GM18868 (cell line): Measurements from ENCODE around the gene KCNAB2.

ENCODE experiments used
- ATAC-seq: cut with Tn5 transposase; IDR thresholded peaks from one replicate; pipeline ENCODE4 v1.9.1; 2021; ENCODE audit warnings: mild to moderate bottlenecking, moderate library complexity; ENCODE audit not compliant: unreplicated experiment

Gene KCNAB2

DNA sequence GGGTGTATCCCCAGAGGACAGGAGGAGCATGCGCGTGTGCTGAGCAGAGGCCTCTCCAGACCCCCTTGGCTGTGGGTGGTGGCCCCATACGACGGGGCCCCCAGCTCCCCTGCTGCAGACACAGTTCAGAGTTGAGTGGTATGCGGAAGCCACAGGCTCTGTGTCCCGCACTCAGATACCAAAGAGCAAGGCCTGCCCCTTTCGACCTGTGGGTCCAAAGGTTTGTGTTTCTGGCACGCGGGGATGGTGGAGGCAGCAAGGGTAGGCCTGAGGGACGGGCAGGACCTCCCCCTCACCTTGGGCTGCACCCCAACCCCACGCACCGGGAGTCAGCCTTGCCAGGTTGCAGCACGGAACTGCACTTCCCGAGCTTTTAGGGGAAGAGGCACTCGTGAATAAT lies at the start of gene KCNAB2:
TSS of gene KCNAB2 (plus strand) at position 328 of the 400 bp plus-strand sequence. CDS start 5,649 bp downstream, outside the sequence.
- no peak for ATAC-seq

GRCh38 chr1:5996641-5997270 lies 48.9 kb upstream of the KCNAB2 start:
- no peak for ATAC-seq

GRCh38 chr1:5997316-5997715 lies 48.4 kb upstream of the KCNAB2 start:
- no peak for ATAC-seq

DNA sequence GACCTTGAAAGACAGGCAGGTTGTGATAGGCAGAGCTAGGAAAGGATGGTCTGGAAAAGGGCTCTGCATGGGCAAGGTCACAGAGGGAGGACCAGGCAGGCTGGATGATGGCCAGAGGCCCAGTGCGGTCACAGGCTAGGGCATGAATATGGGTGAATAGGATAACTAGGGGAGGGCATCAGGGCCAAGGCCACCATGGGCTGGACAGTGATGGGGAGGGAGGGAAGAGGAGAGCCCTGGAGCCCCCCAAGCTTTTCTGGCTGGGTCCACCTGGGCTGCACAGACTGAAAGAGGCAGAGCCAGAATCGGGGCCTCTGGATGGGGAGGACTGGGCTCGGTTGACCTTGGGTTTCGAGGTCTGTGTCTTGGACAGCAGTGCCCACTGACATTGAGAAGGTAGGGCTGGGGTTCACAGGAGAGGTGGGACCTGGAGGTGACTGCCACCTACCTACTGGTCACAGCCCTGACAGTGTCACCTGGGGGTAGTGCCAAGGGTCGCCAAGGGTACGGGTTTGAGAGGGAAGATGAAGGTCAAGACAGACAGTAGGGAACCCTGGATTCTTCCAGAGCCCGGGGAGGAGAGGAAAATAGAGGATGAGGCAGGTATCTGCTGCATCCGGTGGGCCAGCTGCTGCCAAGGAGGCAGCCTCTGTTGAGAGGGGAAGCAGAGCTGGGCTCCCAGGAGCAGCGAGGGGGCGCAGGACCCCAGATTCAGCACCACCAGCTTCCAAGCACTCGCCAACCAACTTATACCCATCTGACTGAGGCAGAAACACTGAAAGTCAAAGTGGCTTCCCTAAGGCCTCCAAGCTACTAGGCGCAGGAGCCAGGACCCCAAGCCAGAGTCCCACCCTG lies 47.4 kb upstream of the KCNAB2 start:
- no peak for ATAC-seq

GRCh38 chr1:5998906-5999301 lies 46.8 kb upstream of the KCNAB2 start:
- no peak for ATAC-seq

GRCh38 chr1:5999711-6000443 lies 45.8 kb upstream of the KCNAB2 start:
- no peak for ATAC-seq

DNA sequence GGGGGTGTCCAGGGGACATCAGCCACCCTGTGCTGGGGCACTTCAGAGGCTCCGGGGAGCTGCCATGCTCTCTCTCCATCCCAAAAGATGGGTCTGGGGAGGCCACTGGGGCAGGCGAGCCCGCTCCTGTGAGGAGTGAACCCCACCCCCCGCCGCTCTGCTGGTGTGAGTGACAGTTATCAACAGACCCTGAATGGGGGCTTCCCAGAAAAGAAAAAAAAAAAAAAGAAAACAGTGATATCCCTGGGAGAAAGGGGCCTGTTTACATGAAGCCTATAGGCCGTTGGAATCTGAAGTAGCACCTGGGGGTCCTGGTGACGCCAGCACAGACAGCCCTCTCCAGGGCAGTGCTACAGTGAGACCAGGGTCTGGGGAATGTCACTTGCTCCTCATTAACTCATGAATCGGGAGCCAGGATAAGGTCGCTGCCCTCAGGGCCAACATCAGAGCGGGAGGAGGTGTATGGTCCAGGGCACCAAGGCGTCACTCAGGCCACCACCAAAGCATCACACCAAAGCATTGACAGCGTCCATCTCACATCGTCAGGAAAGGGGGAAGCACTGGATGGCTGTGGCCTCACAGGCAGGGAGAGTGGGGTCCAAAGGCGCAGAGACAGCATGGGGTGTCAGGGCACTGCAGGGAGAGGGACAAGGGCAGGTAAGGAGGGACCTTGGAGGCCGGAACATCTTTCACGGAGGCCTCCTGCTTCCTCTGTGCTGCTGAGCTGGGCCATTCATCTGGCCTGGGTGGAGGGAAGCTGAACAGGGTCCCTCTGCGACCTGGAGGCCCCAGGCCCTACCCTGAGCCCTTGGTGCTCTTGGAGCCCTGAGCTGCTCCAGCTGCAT lies 45.0 kb upstream of the KCNAB2 start:
- ATAC-seq = no peak

- ATAC-seq = no peak
Observed at GRCh38 chr1:6001992-6002576, 43.6 kb upstream of the KCNAB2 start.

DNA sequence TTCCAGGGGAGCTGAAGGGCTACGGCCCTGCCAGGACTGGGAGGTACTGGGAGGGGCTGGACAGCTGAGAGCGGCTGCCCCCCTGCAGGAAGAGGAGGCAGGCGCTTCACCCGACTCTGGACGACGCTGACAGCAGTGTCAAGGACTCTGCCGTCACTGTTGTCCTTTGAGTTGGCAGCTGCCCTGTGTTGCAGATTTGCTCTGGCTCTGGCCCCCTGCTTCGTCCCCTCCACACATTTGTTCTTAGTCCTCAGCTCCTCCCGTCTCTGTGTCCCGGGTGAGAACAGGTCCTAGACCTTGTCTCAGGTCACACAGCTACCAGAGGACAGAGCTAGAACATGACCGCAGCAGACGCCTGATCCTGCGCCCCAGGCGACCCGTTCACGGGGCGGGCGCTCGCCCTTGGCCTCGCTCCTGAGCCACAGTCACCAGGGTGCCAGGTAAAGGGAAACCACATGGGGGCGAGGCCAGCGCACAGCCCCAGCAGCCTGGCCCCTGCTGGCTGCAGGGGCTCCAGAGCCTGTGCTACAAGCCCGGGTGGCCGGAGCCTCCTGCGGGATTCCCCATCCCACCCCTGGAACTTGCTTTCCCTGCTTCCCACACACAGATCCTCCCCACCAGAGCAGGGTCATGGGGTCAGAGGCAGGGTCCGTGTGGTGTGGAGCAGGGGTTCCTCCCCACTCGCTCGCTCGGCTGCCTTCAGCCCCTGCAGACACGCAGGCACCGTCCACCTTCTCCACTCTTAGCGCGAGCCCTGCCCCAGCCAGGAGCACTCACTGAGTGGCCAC lies 42.8 kb upstream of the KCNAB2 start:
- no peak for ATAC-seq

- ATAC-seq = no peak
Observed at GRCh38 chr1:6003568-6004411, 41.9 kb upstream of the KCNAB2 start.

DNA sequence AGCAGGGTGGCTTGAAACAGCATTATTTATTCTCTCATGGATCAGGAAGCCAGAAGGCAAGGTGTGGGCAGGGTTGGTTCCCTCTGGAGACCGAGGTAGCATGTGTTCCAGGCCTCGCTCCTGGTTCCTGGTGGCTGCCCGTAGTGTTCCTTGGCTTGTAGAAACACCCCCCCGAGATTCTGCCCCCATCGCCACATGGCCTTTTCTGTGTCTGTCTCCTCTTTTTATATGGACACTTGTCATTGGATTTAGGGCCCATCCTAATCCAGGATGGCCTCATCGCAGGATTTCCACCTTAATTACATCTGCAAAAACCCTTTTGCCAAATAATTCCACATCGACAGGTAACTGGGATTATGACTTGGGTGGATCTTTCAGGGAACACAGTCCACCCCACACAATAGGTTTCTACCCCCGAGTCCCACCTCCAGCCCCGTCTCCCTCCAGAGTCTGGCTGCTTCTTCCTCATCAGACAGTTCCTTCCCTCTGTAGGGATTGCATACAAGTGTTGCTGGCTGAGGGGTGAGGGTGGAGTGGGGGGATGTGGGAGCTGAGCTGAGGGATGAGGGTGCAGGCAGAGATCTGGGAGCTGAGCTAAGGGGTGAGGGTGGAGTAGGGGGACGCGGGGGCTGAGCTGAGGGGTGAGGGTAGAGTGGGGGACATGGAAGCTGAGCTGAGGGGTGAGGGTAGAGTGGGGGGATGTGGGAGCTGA lies 41.1 kb upstream of the KCNAB2 start:
- no peak for ATAC-seq

DNA sequence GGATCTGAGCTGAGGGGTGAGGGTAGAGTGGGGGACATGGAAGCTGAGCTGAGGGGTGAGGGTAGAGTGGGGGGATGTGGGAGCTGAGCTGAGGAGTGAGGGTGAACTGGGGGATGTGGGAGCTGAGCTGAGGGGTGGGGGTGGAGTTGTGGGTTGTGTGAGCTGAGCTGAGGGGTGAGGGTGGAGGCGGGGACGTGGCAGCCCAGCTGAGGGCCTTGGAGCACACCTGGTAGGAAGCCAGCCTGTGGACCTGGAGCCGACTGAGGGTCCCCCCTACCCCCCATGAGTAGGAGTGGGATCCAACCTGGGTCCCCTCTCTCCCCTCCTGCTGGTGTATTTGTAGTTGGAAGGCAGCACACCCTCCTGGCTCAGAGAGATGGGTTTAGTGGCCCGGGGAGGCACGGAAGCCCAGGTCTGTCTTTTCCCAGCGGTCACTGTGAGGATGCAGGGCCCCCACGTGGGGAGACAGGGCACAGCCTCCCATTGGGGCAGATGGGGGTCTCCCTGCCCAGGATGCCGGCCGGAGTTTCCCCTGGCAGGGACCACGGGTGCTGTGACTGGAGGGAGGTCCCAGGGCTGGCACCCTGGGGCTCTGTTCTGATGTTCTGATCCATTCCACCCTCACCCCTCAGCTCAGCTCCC lies 40.3 kb upstream of the KCNAB2 start:
- no peak for ATAC-seq

DNA sequence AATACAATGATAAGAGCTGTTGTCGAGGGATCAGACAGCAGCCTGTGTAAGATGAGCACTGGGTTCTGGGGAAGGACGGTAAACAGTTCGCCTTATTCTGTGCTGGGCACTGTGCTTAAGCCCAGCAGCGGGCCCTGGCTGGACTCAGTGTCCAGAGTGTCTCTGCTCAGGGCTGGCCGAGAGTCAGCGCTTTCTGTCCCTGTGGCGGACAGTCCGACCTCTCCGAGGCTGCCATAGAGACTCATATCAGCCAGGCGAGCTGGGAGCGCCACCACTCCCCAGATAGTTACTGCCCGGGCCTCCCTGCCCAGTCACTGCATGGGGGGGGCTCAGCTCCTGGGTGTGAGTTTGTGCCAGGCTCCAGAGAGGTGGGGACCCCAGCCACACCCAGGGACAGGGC lies 38.8 kb upstream of the KCNAB2 start:
- ATAC-seq = no peak

- no peak for ATAC-seq
Observed at GRCh38 chr1:6007318-6008083, 38.2 kb upstream of the KCNAB2 start.

- ATAC-seq = no peak
Observed at GRCh38 chr1:6008084-6008415, 37.6 kb upstream of the KCNAB2 start.

DNA sequence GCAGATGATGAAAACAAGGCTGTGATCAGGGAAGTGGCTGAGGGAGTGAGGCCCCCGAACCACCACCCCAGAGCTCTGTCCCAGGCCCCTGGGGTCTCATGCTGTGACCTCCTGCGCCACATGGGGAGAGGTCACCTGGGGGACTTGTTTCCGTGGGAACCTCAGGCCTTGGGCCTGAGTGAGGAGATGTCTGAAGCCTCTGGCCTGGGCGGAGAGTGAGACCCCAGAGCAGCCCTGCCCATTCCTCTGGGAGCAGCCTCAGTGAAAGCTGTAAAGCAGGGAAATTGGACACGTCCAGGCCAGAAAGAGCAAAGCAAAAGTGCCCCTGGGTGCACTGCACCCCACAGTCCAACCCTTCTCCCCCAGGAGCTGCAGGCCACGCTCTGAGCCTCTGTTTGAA lies 37.0 kb upstream of the KCNAB2 start:
- ATAC-seq = no peak
